Measurements from ENCODE around the gene OBI1.

The OBI1 gene

GRCh38 chr13:78603240-78603957 is 55.6 kb downstream of the OBI1 start, which contains the start of gene POU4F1:
Gene POU4F1 (minus strand): TSS chr13:78603552. CDS start chr13:78603326, 226 bp downstream.
- peak; percentile 85 for DNase-seq

GRCh38 chr13:78602561-78603239 is 56.3 kb downstream of the OBI1 start:
- DNase-seq = peak; percentile 21

GRCh38 chr13:78601874-78602560 is 56.9 kb downstream of the OBI1 start:
- DNase-seq = no peak

GRCh38 chr13:78601124-78601873 is 57.7 kb downstream of the OBI1 start:
- no peak for DNase-seq

- DNase-seq = no peak
These were observed 58.6 kb downstream of the OBI1 start for GRCh38 chr13:78600280-78600883.

- no peak for DNase-seq
These were observed 59.2 kb downstream of the OBI1 start for GRCh38 chr13:78599645-78600279.

GRCh38 chr13:78598966-78599644 is 59.9 kb downstream of the OBI1 start:
- DNase-seq = no peak

GRCh38 chr13:78598116-78598781 is 60.7 kb downstream of the OBI1 start:
- DNase-seq = no peak

GRCh38 chr13:78597602-78597932 is 61.4 kb downstream of the OBI1 start:
- DNase-seq = no peak

GRCh38 chr13:78596736-78597601 is 62.0 kb downstream of the OBI1 start:
- DNase-seq = no peak

- no peak for DNase-seq
These were observed 62.6 kb downstream of the OBI1 start for GRCh38 chr13:78596399-78596735.

- peak; percentile 51 for DNase-seq
These were observed 63.2 kb downstream of the OBI1 start for GRCh38 chr13:78595495-78596398.

- DNase-seq = no peak
These were observed 64.4 kb downstream of the OBI1 start for GRCh38 chr13:78594456-78594975.

- no peak for DNase-seq
These were observed 65.1 kb downstream of the OBI1 start for GRCh38 chr13:78593652-78594455.

GRCh38 chr13:78593129-78593528 is 65.8 kb downstream of the OBI1 start:
- no peak for DNase-seq

- DNase-seq = no peak
These were observed 66.4 kb downstream of the OBI1 start for GRCh38 chr13:78592584-78592983.

GRCh38 chr13:78589206-78589605 is 69.7 kb downstream of the OBI1 start:
- no peak for DNase-seq

GRCh38 chr13:78587395-78587794 is 71.6 kb downstream of the OBI1 start:
- DNase-seq = no peak

All from activated CD4-positive, alpha-beta T cell treated with anti-CD3 and anti-CD28 coated beads, Interleukin-10, Interleukin-2, amounts not matched to agents 100 ng/mL and 50 ng/mL, durations not matched to agents 16 hours and 8 hours (primary cell).